ENCODE results near the gene WDR1.

WDR1 gene

GRCh38 chr4:10074767-10075105 lies 41.9 kb downstream of the WDR1 start:
- peak; percentile 88 for DNase-seq (ENCODE audit: low read depth)
- no peak overlapping the region for H3K4me3 ChIP-seq (ENCODE audit: low read depth, low read length)
- TF ChIP-seq CTCF (conservative IDR thresholded peaks at IDR 0.05; ENCODE audit: low read depth, low read length) = peak; percentile 80

GRCh38 chr4:10074076-10074766 lies 42.4 kb downstream of the WDR1 start:
- DNase-seq (ENCODE audit: low read depth) = no peak
- TF ChIP-seq CTCF (conservative IDR thresholded peaks at IDR 0.05; ENCODE audit: low read depth, low read length) = no peak

GRCh38 chr4:10072420-10073017 lies 44.1 kb downstream of the WDR1 start:
- TF ChIP-seq CTCF (conservative IDR thresholded peaks at IDR 0.05; ENCODE audit: low read depth, low read length) = no peak
- H3K4me3 ChIP-seq (ENCODE audit: low read depth, low read length) = no peak overlapping the region
- DNase-seq (ENCODE audit: low read depth) = no peak

More at GRCh38 chr4:10074076-10074766, 42.4 kb downstream of the WDR1 start:
- no peak overlapping the region for H3K4me3 ChIP-seq (ENCODE audit: low read depth, low read length)

GRCh38 chr4:10069075-10069642 lies 47.4 kb downstream of the WDR1 start:
- no peak for TF ChIP-seq CTCF (conservative IDR thresholded peaks at IDR 0.05; ENCODE audit: low read depth, low read length)

GRCh38 chr4:10066670-10067651 lies 49.6 kb downstream of the WDR1 start:
- TF ChIP-seq CTCF (conservative IDR thresholded peaks at IDR 0.05; ENCODE audit: low read depth, low read length) = no peak
- H3K4me3 ChIP-seq (ENCODE audit: low read depth, low read length) = no peak overlapping the region
- DNase-seq (ENCODE audit: low read depth) = no peak

More at GRCh38 chr4:10069075-10069642, 47.4 kb downstream of the WDR1 start:
- DNase-seq (ENCODE audit: low read depth) = no peak
- H3K4me3 ChIP-seq (ENCODE audit: low read depth, low read length) = no peak overlapping the region

- no peak for DNase-seq (ENCODE audit: low read depth)
These were observed 50.4 kb downstream of the WDR1 start for GRCh38 chr4:10066206-10066605.

More at GRCh38 chr4:10066206-10066605, 50.4 kb downstream of the WDR1 start:
- no peak overlapping the region for H3K4me3 ChIP-seq (ENCODE audit: low read depth, low read length)
- TF ChIP-seq CTCF (conservative IDR thresholded peaks at IDR 0.05; ENCODE audit: low read depth, low read length) = no peak

Data from choroid plexus epithelial cell (primary cell).